ENCODE results near the gene CDC42SE1.
"Not testable (repeated sequence)": the region's sequence is repeated elsewhere in the genome, so short reads cannot be mapped to it uniquely, and the experiment has no call there.

The CDC42SE1 gene

GRCh38 chr1:151059109-151060006, at the start of gene CDC42SE1:
CDC42SE1 (minus strand) TSS chr1:151059622; CDS start chr1:151055730, 3,892 bp downstream.
- DNase-seq = peak; percentile 94

GRCh38 chr1:151108331-151108730, 48.9 kb upstream of the CDC42SE1 start:
- no peak for DNase-seq

- no peak for DNase-seq
These were observed 47.5 kb upstream of the CDC42SE1 start for GRCh38 chr1:151106894-151107293.

- no peak for DNase-seq
These were observed 45.2 kb upstream of the CDC42SE1 start for GRCh38 chr1:151104630-151105029.

- DNase-seq = no peak
These were observed 38.7 kb upstream of the CDC42SE1 start for GRCh38 chr1:151098126-151098525.

GRCh38 chr1:151097426-151097825, 38.0 kb upstream of the CDC42SE1 start:
- DNase-seq = not testable (repeated sequence)

- no peak for DNase-seq
These were observed 26.6 kb upstream of the CDC42SE1 start for GRCh38 chr1:151085953-151086559.

GRCh38 chr1:151072224-151072623, 12.8 kb upstream of the CDC42SE1 start:
- DNase-seq = no peak

GRCh38 chr1:151070474-151071276, 11.3 kb upstream of the CDC42SE1 start, which contains the start of gene GABPB2:
GABPB2 (plus strand) TSS chr1:151070761; CDS start chr1:151088190, 17,429 bp downstream.
- peak; percentile 95 for DNase-seq

- DNase-seq = no peak
These were observed 9.7 kb upstream of the CDC42SE1 start for GRCh38 chr1:151069103-151069486.

- no peak for DNase-seq
These were observed 7.8 kb upstream of the CDC42SE1 start for GRCh38 chr1:151067185-151067584.

GRCh38 chr1:151065089-151065645, 5.7 kb upstream of the CDC42SE1 start:
- no peak for DNase-seq

- DNase-seq = no peak
These were observed 3.4 kb upstream of the CDC42SE1 start for GRCh38 chr1:151062741-151063371.

- peak; percentile 12 for DNase-seq
These were observed 2.3 kb upstream of the CDC42SE1 start for GRCh38 chr1:151061704-151062103.

- DNase-seq = peak; percentile 65
These were observed 1.4 kb upstream of the CDC42SE1 start for GRCh38 chr1:151060657-151061421.

GRCh38 chr1:151060007-151060656, 710 bp upstream of the CDC42SE1 start, which contains the start of gene MLLT11:
MLLT11 (plus strand) TSS chr1:151060397; CDS start chr1:151067225, 6,828 bp downstream.
- peak; percentile 91 for DNase-seq

- DNase-seq = peak; percentile 77
These were observed 730 bp downstream of the CDC42SE1 start for GRCh38 chr1:151058692-151059091.

- no peak for DNase-seq
These were observed 3.3 kb downstream of the CDC42SE1 start for GRCh38 chr1:151056149-151056548.

- DNase-seq = no peak
These were observed 3.8 kb downstream of the CDC42SE1 start for GRCh38 chr1:151055581-151055980.

GRCh38 chr1:151054971-151055547, 4.4 kb downstream of the CDC42SE1 start:
- no peak for DNase-seq
